Measurements from ENCODE around the gene NABP2.

- TF ChIP-seq, protein P1, sequence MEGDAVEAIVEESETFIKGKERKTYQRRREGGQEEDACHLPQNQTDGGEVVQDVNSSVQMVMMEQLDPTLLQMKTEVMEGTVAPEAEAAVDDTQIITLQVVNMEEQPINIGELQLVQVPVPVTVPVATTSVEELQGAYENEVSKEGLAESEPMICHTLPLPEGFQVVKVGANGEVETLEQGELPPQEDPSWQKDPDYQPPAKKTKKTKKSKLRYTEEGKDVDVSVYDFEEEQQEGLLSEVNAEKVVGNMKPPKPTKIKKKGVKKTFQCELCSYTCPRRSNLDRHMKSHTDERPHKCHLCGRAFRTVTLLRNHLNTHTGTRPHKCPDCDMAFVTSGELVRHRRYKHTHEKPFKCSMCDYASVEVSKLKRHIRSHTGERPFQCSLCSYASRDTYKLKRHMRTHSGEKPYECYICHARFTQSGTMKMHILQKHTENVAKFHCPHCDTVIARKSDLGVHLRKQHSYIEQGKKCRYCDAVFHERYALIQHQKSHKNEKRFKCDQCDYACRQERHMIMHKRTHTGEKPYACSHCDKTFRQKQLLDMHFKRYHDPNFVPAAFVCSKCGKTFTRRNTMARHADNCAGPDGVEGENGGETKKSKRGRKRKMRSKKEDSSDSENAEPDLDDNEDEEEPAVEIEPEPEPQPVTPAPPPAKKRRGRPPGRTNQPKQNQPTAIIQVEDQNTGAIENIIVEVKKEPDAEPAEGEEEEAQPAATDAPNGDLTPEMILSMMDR (IDR thresholded peaks at IDR 0.05), result no peak
- TF ChIP-seq POLR2A (IDR thresholded peaks at IDR 0.05), result no peak
- no peak for TF ChIP-seq POLR2AphosphoS5 (IDR thresholded peaks at IDR 0.05)
These were observed 11.8 kb upstream of the NABP2 start for GRCh38 chr12:56212361-56212760.
